Activated CD4-positive, alpha-beta T cell treated with anti-CD3 and anti-CD28 coated beads for 36 hours (primary cell): ENCODE data around the gene PARM1. TPM values are rescaled to one million over a fixed set of nuclear protein-coding genes. Genes with fewer than 3 reads are reported as not detected.

ENCODE experiments used
- ATAC-seq: fragments of 200-7000 bp; cut with Tn5 transposase; one replicate; pipeline ENCODE4 v1.10.0; 2021; ENCODE audit warnings: mild to moderate bottlenecking, moderate library complexity
- CTCF ChIA-PET: fragments of 350-600 bp; sonication (Branson Sonifier 250); formaldehyde crosslinking; loops from one replicate; lab custom pipeline; 2021; ENCODE audit warnings: antibody characterized with exemption; lab: Charles Lee
- POLR2A ChIA-PET: fragments of 350-600 bp; sonication (Branson Sonifier 250); formaldehyde crosslinking; loops from one replicate; lab custom pipeline; 2021; ENCODE audit warnings: antibody characterized with exemption, inconsistent platforms; lab: Charles Lee
- DNase-seq: peaks from one replicate; pipeline ENCODE4 v3.0.0-alpha.2; 2020
- H3K27ac Mint-ChIP-seq: one replicate; pipeline ENCODE4 v1.8.0; 2021; ENCODE audit warnings: mixed read lengths
- H3K27me3 Mint-ChIP-seq: one replicate; pipeline ENCODE4 v1.8.0; 2021; ENCODE audit warnings: mixed read lengths
- H3K36me3 Mint-ChIP-seq: one replicate; pipeline ENCODE4 v1.8.0; 2021; ENCODE audit warnings: low read depth, mixed read lengths
- H3K4me1 Mint-ChIP-seq: one replicate; pipeline ENCODE4 v1.8.0; 2021; ENCODE audit warnings: mixed read lengths
- H3K4me3 Mint-ChIP-seq: one replicate; pipeline ENCODE4 v1.8.0; 2021; ENCODE audit warnings: mild to moderate bottlenecking, moderate library complexity, mixed read lengths
- H3K9me3 Mint-ChIP-seq: one replicate; pipeline ENCODE4 v1.8.0; 2021; ENCODE audit warnings: low read depth, mixed read lengths
- intact Hi-C, 2 experiments: fragments of 100-400 bp; cut with DNase I in 1 of 2; cut with micrococcal nuclease in 1 of 2; formaldehyde crosslinking; loops; one replicate each; pipeline versions ENCODE4 v1.14.2 to v1.15.1; 2022 to 2024; cut with DNase I, micrococcal nuclease
- total RNA-seq, 2 experiments: library from RNA; stranded (reverse); gene quantifications; one replicate each; pipeline ENCODE4 v1.2.3, GENCODE V29; 2021

The PARM1 gene
- total RNA-seq, 2 experiments from 2014 or later: 0.04 to 0.05 TPM

GRCh38 chr4:75054078-75054477 is 121.2 kb downstream of the PARM1 start:
- POLR2A ChIA-PET: no interaction called here
- no peak overlapping the region for H3K4me3 Mint-ChIP-seq
- DNase-seq: no peak

GRCh38 chr4:75056277-75056676 is 123.4 kb downstream of the PARM1 start:
- Mint-ChIP-seq H3K9me3 (no peaks in the 10 kb centered on the region), H3K27me3 (no peaks in the 10 kb centered on the region), H3K4me3 (no peak overlapping the region), H3K4me1 (no peaks in the 10 kb centered on the region), H3K36me3 (no peaks in the 10 kb centered on the region), H3K27ac (no peak overlapping the region)
- ChIA-PET POLR2A (no interaction called here), CTCF (no interaction called here)
- no peak for ATAC-seq
- intact Hi-C loops: loop anchor here in 1 of 2 experiments (10.0 kb wide), 1 partner anchor 181 kb away; no protein-coding TSS in a partner anchor
- no peak for DNase-seq

More at GRCh38 chr4:75054078-75054477, 121.2 kb downstream of the PARM1 start:
- no peaks in the 10 kb centered on the region for H3K9me3 Mint-ChIP-seq
- H3K36me3 Mint-ChIP-seq: no peaks in the 10 kb centered on the region
- intact Hi-C loops: loop anchor here in 1 of 2 experiments (10.0 kb wide), 1 partner anchor 179 kb away; no protein-coding TSS in a partner anchor
- H3K4me1 Mint-ChIP-seq: no peaks in the 10 kb centered on the region
- CTCF ChIA-PET: no interaction called here
- no peak for ATAC-seq
- no peaks in the 10 kb centered on the region for H3K27me3 Mint-ChIP-seq
- no peak overlapping the region for H3K27ac Mint-ChIP-seq

GRCh38 chr4:75057369-75057768 is 124.5 kb downstream of the PARM1 start:
- intact Hi-C loops: loop anchor here in 1 of 2 experiments (10.0 kb wide), 1 partner anchor 183 kb away; no protein-coding TSS in a partner anchor
- H3K27ac Mint-ChIP-seq: no peak overlapping the region
- no peak for DNase-seq
- CTCF ChIA-PET: no interaction called here
- POLR2A ChIA-PET: no interaction called here
- no peaks in the 10 kb centered on the region for H3K4me1 Mint-ChIP-seq
- no peaks in the 10 kb centered on the region for H3K36me3 Mint-ChIP-seq
- no peak for ATAC-seq
- H3K4me3 Mint-ChIP-seq: no peak overlapping the region
- H3K9me3 Mint-ChIP-seq: no peaks in the 10 kb centered on the region
- H3K27me3 Mint-ChIP-seq: no peaks in the 10 kb centered on the region

GRCh38 chr4:75058486-75058885 is 125.6 kb downstream of the PARM1 start:
- Mint-ChIP-seq H3K4me3 (no peak overlapping the region), H3K27me3 (no peaks in the 10 kb centered on the region), H3K4me1 (no peaks in the 10 kb centered on the region), H3K27ac (no peak overlapping the region), H3K36me3 (no peaks in the 10 kb centered on the region), H3K9me3 (no peaks in the 10 kb centered on the region)
- POLR2A ChIA-PET: no interaction called here
- ATAC-seq: no peak
- CTCF ChIA-PET: no interaction called here
- DNase-seq: no peak
- intact Hi-C loops: loop anchor here in 1 of 2 experiments (10.0 kb wide), 1 partner anchor 184 kb away; no protein-coding TSS in a partner anchor

GRCh38 chr4:75063433-75063832 is 130.5 kb downstream of the PARM1 start:
- ChIA-PET POLR2A (no interaction called here), CTCF (no interaction called here)
- ATAC-seq: no peak
- no peaks in the 10 kb centered on the region for H3K9me3 Mint-ChIP-seq
- H3K27me3 Mint-ChIP-seq: no peaks in the 10 kb centered on the region
- DNase-seq: no peak
- no peak overlapping the region for H3K4me3 Mint-ChIP-seq
- no peaks in the 10 kb centered on the region for H3K36me3 Mint-ChIP-seq
- H3K27ac Mint-ChIP-seq: no peak overlapping the region
- intact Hi-C loops: no loop called here
- no peaks in the 10 kb centered on the region for H3K4me1 Mint-ChIP-seq

GRCh38 chr4:75065909-75066308 is 133.0 kb downstream of the PARM1 start:
- DNase-seq: no peak
- H3K27me3 Mint-ChIP-seq: no peaks in the 10 kb centered on the region
- no peak overlapping the region for H3K27ac Mint-ChIP-seq
- ChIA-PET POLR2A (no interaction called here), CTCF (no interaction called here)
- H3K4me1 Mint-ChIP-seq: no peaks in the 10 kb centered on the region
- ATAC-seq: no peak
- H3K4me3 Mint-ChIP-seq: no peak overlapping the region
- H3K36me3 Mint-ChIP-seq: no peaks in the 10 kb centered on the region
- intact Hi-C loops: no loop called here
- no peaks in the 10 kb centered on the region for H3K9me3 Mint-ChIP-seq

GRCh38 chr4:75069493-75070074 is 136.7 kb downstream of the PARM1 start:
- H3K9me3 Mint-ChIP-seq: no peaks in the 10 kb centered on the region
- ATAC-seq (no peak), DNase-seq (no peak)
- H3K36me3 Mint-ChIP-seq: no peaks in the 10 kb centered on the region
- POLR2A ChIA-PET: no interaction called here
- no peak overlapping the region for H3K4me3 Mint-ChIP-seq
- no peak overlapping the region for H3K27ac Mint-ChIP-seq
- no peaks in the 10 kb centered on the region for H3K4me1 Mint-ChIP-seq
- no peaks in the 10 kb centered on the region for H3K27me3 Mint-ChIP-seq
- CTCF ChIA-PET: no interaction called here
- intact Hi-C loops: no loop called here

GRCh38 chr4:75071317-75071716 is 138.4 kb downstream of the PARM1 start:
- Mint-ChIP-seq H3K27me3 (no peaks in the 10 kb centered on the region), H3K4me3 (no peak overlapping the region), H3K27ac (no peak overlapping the region), H3K36me3 (no peaks in the 10 kb centered on the region), H3K4me1 (no peaks in the 10 kb centered on the region), H3K9me3 (peaks cover 8% of the 10 kb centered on the region)
- ChIA-PET CTCF (no interaction called here), POLR2A (no interaction called here)
- DNase-seq: no peak
- ATAC-seq: no peak
- intact Hi-C loops: no loop called here

- Mint-ChIP-seq H3K4me1 (no peaks in the 10 kb centered on the region), H3K9me3 (peaks cover 7% of the 10 kb centered on the region), H3K36me3 (no peaks in the 10 kb centered on the region), H3K27me3 (peaks cover 2% of the 10 kb centered on the region), H3K27ac (no peak overlapping the region), H3K4me3 (no peak overlapping the region)
- intact Hi-C loops: no loop called here
- DNase-seq (no peak), ATAC-seq (no peak)
- POLR2A ChIA-PET: no interaction called here
- CTCF ChIA-PET: no interaction called here
Measured at GRCh38 chr4:75080888-75081287, 148.0 kb downstream of the PARM1 start.

GRCh38 chr4:75081561-75081960 is 148.6 kb downstream of the PARM1 start:
- H3K9me3 Mint-ChIP-seq: peaks cover 6% of the 10 kb centered on the region
- H3K27ac Mint-ChIP-seq: no peak overlapping the region
- H3K27me3 Mint-ChIP-seq: peaks cover 2% of the 10 kb centered on the region
- no peak for DNase-seq
- intact Hi-C loops: no loop called here
- no peaks in the 10 kb centered on the region for H3K4me1 Mint-ChIP-seq
- no peaks in the 10 kb centered on the region for H3K36me3 Mint-ChIP-seq
- POLR2A ChIA-PET: no interaction called here
- no peak for ATAC-seq
- H3K4me3 Mint-ChIP-seq: no peak overlapping the region
- CTCF ChIA-PET: interaction anchor here (0.5 kb wide), 1 partner anchor 9 kb away, joined by 3 read pairs; no protein-coding TSS in a partner anchor

- ChIA-PET CTCF (no interaction called here), POLR2A (no interaction called here)
- H3K9me3 Mint-ChIP-seq: no peaks in the 10 kb centered on the region
- H3K4me1 Mint-ChIP-seq: no peaks in the 10 kb centered on the region
- H3K4me3 Mint-ChIP-seq: no peak overlapping the region
- no peaks in the 10 kb centered on the region for H3K36me3 Mint-ChIP-seq
- no peaks in the 10 kb centered on the region for H3K27me3 Mint-ChIP-seq
- ATAC-seq: no peak
- no peak for DNase-seq
- intact Hi-C loops: no loop called here
- no peak overlapping the region for H3K27ac Mint-ChIP-seq
Measured at GRCh38 chr4:75087416-75087815, 154.5 kb downstream of the PARM1 start.

GRCh38 chr4:75087865-75088264 is 154.9 kb downstream of the PARM1 start:
- no peaks in the 10 kb centered on the region for H3K27me3 Mint-ChIP-seq
- ATAC-seq (no peak), DNase-seq (no peak)
- intact Hi-C loops: no loop called here
- H3K4me3 Mint-ChIP-seq: no peak overlapping the region
- ChIA-PET POLR2A (no interaction called here), CTCF (no interaction called here)
- H3K4me1 Mint-ChIP-seq: no peaks in the 10 kb centered on the region
- no peaks in the 10 kb centered on the region for H3K9me3 Mint-ChIP-seq
- no peak overlapping the region for H3K27ac Mint-ChIP-seq
- H3K36me3 Mint-ChIP-seq: no peaks in the 10 kb centered on the region
